UCSD-AML1 (cell line): ENCODE data around the gene NINL.
"Not testable (repeated sequence)": the region's sequence is repeated elsewhere in the genome, so short reads cannot be mapped to it uniquely, and the experiment has no call there.

Experiments
- DNase-seq: peaks from one replicate; lab custom pipeline; 2025; ENCODE audit not compliant: unreplicated experiment; lab: John Stamatoyannopoulos, UW

NINL gene

DNA sequence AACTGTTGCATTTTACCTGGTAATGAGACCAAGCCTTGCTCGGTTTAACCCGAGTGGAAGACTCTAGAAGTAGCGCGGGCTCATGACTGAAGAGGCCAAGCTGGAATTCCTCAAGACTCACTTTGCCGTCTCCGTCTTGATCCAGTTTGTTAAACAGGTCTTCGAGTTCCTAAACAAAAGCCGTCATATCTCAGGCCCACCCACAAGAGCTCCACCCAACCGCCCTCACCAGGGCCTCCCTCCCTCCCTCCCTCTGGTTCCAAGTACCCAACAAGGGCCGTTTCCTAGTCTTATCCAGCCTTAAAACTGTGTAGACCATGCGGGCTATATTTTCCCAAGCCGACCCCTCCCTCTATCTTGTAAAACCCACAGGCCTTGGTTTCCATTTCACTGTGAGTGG is 81.4 kb downstream of the NINL start:
- DNase-seq: no peak

GRCh38 chr20:25503051-25503639 is 82.2 kb downstream of the NINL start:
- DNase-seq: not testable (repeated sequence)

DNA sequence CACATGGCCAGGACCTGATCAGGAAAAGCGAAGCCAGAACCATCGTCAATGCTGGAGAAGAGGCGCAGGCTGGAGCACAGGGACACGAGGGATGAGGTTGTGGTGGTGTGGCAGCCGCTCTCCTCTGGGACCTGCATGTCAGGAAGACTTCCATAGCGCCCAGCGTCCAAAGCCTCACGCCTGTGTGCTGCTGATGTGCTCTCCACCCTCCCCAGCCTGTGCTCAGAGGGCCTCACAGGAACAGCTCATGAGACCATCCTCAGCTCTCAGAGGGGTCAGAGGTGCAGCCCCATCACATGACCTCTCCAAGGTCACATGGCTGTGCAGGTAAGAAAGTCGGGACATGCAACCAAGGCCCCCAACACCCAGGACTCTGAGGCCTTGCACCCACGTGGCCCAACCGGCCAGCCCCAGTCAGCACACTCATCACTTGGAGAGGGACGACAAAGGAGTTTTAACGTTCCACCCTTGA is 84.4 kb downstream of the NINL start:
- no peak for DNase-seq

GRCh38 chr20:25499855-25500434 is 85.4 kb downstream of the NINL start:
- DNase-seq: no peak

DNA sequence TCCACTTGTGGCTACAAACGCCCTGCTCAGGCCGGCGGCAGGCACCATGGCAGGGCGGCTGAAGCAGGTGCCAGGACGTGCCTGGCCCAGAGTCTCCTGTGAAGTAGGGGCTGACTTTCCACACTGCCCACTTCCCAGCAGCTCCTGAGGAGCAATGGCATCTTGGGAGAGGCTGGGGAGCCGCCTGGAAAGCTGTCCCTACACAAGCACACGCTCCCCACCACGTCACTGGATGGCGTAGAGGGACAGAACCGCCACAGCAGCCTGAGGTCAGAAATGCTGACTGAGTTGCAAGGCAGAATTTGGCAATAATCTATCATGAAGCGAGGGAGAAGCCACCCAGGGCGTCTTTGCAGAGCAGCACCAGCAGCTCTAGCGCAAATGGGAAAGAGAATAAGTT is 86.3 kb downstream of the NINL start:
- no peak for DNase-seq

GRCh38 chr20:25498280-25498606 is 87.1 kb downstream of the NINL start:
- no peak for DNase-seq

DNA sequence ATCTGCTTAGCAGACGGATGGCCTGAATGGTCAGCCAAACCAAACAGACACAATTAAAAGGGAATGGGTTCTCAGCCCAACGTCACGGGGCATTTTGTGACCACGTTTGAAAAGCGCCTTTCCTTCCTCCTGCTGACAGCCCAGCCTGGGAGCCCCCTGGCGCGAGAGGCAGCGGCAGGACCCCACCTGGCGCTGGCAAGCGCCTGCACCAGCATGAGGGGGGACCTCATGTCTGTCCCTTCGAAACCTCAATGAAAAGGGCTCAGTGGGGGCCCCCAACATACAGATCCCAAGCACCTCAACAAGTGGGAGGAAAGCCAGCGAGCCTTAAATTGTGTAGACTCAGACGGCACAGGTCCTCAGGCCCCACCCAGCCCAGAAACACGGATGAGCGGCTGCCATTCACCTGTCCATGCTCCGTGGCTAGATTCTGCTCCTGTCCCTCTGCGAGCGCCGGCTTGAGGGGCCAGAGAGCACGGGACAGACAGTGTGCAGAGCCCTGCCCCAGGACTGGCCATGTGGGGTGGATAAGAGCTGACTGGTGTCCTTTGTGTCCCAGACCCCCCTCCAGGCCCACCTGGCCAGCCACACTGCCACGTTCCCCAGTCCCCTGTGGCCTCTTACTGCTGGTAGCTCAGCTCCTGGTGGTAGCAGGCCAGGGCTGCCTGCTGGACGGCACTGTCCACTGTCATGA is 87.6 kb downstream of the NINL start:
- no peak for DNase-seq

GRCh38 chr20:25496968-25497401 is 88.3 kb downstream of the NINL start:
- no peak for DNase-seq

- DNase-seq: no peak
Observed at GRCh38 chr20:25496165-25496967, 89.0 kb downstream of the NINL start.

DNA sequence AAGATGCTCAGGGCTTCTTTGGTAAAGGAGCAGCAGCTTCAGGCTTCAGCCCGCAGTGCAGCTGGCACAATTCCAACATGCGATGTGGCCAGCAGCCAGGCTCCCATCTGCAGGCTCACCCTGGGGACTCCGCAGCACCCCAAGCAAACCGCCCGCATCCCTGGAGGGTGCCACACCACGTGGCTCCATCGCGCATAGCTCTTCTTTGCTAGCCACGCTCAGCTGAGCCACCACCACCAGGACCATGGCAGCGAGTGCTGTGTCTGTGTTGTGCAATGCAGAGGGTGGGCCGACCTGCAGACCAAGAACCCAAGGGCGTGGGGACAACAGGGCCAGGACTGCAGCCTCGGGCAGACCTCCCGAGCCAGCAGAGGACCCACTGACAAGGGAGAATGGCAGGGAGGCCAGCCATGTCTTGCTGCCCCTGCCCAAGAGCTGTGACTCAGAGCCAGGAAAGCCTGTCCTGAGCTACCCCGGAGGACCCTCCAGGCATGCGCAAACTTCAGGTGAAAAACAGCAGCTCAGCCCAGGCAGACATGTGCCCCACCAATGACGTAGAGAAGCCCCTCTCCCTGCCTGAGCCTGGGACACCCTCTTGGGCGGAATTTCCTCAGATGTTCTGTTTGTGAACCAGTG is 90.0 kb downstream of the NINL start:
- DNase-seq: no peak

- DNase-seq: no peak
Observed at GRCh38 chr20:25494506-25495188, 90.7 kb downstream of the NINL start.

GRCh38 chr20:25493748-25494505 is 91.4 kb downstream of the NINL start:
- no peak for DNase-seq

DNA sequence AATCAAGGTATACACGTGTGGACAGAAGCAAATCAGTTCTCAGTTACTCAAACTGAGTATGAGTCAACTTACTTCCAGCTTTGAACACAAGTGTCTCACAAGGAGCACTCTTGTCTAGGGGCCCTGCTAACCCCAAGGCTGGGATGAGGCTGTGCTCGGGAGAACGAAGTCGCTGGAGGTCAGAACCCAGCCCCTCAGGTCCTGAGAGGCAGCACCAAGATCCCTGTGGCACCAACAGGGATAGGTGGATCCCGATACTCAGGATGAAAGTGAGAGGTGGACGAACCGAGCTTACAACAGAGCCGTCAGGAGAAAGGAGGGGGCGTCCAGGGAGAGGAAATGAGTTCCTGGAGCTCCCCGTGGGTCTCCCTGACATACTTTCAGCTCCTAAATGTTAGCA is 92.2 kb downstream of the NINL start:
- no peak for DNase-seq

- DNase-seq: no peak
Observed at GRCh38 chr20:25491446-25492038, 93.8 kb downstream of the NINL start.

DNA sequence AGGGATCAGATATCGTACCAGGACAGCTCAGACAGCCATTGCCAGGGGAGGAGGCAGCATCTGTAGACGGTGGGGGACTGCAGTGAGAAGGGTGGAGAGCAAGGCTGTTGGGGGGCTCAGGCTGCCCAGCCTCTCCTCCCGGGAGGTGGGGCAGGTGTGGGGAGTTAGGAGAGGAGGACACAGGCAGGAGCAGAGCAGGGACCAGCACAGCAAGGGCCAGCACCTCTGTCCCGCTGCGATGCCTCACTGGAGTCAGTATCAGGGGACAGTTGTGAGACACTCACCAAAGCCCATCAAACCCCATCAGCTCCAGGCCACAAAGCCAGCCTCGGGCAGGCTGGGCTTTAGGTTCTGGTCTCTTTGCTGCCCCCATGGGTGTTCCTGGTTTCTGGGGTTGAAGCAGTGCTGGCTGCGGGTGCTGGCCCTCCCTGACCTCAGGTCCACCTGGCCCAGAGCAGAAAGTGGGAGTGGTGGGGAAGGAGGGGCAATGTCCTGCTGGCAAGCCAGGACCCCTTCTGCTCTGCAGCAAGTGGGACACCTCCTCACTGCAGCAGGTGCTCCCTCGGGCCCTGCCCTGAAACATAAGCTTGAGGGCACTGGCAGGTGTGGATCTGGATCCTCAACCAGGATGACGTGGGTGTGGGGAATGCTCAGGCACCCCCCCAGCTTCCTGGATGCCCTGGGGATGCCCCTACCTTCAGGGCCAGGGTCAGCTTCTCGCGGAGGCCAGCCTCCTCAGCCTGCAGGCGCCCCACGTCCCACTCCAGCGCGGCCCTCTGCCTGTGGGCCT is 94.5 kb downstream of the NINL start:
- DNase-seq: no peak

GRCh38 chr20:25489221-25489871 is 96.0 kb downstream of the NINL start:
- no peak for DNase-seq

DNA sequence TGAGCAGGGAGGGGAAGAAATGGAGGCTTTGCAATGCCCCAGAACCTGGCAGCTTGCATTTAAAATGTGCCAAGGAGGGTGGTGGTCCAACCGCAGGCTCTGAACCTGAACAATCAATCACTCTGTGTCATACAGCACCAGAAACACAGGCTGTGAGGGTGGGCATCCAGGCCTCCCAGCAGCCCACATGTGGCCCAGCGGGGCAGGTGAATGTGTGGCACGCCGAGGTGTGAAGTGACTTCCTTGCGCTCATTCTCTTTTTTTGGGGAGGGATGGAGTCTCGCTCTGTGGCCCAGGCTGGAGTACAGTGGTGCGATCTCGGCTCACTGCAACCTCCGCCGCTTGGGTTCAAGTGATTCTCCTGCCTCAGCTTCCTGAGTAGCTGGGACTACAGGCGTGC is 97.4 kb downstream of the NINL start:
- DNase-seq: no peak

DNA sequence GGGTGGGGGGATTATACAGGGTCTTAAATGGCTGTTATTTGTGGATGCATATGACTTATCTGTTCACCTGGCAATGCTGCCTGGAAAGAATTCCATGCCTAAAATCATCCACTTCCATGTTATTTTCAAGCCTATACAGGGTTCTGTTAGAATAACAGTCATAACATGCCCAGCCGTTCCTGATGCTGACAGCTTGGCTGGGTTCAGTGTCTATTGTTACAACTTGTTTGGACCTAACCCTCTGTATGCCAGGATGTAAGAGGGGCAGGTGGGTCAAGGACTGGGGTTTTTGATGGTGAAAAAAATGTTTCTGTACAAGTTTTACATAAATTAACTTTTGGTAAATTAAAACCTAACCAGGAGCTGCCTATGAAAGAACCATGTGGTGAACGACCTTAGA is 98.0 kb downstream of the NINL start:
- DNase-seq: no peak
